GM18870 (cell line): ENCODE results near the gene ADSS1.

Experiments
- ATAC-seq: cut with Tn5 transposase; IDR thresholded peaks from one replicate; pipeline ENCODE4 v1.9.1; 2021; ENCODE audit warnings: moderate library complexity; ENCODE audit not compliant: unreplicated experiment

Gene ADSS1

DNA sequence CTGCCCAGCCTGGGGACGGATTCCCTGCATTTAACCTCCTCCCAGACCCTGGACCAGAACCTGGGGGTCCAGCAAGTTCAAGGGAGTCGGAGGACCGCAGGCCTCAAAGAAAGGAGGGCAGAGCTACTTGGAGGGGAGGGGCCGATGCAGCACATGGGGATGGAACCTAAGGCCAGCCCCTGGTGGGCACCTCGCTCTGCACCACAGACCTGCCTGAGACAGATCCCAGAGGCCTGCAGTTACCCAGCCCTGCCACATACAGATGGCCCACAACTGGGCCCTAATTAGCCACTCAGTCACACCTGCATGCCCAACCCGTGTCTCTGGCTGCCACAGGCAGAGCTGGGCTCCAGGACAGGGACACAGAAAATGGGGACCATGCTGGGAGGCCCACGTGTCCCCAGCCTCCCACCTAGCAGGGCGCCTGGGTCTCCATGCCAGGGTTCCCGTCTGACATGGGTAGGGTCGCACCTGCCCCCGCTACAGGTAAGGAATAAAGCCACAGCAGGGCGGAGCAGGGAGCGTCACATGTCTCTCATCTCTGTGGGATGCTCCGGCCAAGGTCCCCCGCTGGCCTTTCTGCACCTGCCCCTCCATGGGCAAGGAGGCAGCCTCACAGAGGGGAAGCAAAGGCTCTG lies 54.8 kb downstream of the ADSS1 start:
- no peak for ATAC-seq

DNA sequence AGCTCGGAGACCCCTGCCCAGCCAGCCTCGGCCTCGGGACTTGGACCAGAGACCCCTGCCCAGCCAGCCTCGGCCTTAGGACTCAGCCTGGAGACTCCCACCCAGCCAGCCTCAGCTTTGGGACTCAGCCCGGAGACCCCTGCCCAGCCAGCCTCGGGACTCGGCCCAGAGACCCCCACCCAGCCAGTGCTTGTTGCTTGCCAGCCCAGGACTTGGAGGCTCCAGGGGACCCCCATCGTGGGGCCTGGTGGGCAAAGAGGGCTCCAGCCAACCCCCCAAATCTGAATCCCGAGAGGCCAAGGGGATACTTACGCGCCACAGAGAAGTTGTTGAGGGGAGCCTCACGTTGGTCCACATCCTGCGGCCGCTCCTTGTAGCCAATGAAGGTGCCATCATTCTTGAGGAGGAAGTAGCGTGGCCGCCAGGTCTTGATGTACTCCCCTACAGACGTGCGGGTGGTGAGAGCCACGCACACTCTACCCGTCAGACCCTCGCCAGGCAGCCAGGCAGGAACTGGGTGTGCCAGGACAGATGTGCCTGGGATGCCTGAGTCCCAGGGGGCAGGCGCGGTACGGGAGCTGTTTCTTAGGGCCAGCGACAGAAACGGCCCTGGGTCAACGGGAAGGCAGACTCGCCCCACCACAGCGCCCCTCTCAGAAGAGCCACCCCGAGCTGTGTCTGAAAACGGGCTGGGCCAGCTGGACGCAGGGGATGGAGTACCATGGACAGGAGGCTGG lies 55.9 kb downstream of the ADSS1 start:
- no peak for ATAC-seq

DNA sequence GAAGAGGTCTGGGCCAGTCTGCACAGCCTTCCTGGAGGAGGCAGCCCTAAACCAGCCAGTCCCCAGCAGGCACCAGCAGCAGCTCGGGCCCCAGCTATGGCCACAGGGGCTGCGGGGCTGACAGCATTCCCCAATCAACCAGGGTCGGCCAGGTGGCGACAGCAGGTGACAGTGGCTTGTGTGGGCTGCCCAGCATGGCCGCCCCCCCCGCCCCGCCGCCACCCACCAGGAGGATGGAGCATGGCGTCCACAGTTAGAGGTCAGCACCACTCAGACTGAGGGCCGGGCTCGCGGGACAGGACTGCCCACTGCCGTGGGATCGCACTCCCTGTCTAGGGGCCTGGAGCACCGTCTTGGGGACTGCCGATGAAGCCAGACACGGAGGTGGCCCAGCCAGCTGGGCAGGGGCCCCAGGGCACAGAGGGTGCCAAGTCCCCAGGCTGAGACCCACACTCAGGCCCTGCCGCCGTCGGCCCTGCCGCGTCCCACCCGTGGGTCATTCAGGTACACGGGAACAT lies 56.5 kb downstream of the ADSS1 start:
- ATAC-seq = no peak

DNA sequence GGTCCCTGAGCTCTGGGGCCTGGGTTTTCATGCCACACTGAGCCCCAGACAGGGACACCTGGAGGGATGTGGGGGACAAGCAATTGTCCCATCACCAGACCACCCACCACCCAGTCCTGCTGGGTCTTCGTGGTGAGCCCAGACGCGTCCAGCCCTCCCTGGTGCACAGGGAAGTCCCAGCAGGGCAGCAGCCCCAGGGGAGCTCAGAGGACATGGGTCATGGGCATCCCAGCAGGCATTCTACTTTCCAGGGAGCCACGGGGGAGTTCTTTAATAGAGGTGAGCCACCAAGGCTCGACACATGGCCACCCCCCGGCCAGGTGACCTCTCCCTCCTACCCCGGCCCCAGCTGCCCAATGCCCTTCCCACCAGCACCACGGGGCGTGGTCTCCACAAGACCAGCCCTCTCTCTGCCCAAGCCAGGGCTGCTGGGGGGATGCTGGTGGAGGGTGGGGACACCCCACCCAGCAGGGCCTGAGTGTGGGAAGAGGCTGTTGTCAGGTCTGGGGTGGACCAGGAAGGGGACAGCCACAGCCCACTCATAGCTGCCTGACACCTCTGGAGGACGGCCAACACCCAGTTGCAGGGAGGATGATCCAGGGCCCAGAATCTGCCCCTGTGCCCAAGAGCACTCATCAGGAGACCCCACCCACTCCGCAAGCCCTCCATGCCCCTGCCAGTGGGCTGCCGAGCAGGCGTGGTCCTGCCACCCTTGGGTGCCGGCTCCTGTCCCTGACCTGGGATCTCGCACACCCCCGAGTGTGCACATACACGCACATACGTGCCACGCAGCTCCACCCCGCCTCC lies 57.4 kb downstream of the ADSS1 start:
- ATAC-seq = no peak

DNA sequence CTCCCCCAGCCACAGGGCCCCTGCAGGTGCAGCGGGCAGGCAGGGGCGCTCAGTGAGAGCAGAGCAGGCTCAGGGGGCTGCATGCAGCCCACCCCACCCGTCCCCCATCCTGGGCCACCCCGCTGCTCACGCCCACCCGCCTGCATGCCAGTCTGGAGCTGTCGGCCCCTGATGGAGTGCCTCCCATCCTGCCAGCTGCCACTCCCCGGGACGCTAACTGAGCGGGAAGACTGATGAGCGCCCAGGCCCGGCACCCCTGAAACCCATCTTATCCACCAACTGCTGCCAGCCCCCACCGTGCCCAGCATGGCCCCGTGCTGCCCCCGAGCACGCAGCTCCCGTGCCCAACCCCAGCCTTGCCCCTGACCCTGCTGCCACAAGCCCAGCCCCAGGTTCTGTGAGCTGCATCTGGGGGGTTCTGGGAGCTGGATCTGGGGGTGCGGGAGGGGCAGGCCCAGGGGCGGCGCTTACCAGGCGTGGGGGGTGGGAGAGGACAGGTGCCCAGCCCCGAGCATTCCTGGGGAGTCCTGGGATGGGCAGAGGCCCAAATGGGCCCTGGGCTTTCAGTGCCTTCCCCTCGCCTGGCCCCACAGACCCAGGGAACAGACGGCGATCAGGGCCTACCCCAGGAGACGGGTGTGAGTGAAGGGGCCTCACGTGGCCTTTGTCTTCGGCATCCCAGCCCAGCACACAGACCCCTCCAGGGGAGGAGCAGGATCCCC lies 58.2 kb downstream of the ADSS1 start:
- no peak for ATAC-seq

DNA sequence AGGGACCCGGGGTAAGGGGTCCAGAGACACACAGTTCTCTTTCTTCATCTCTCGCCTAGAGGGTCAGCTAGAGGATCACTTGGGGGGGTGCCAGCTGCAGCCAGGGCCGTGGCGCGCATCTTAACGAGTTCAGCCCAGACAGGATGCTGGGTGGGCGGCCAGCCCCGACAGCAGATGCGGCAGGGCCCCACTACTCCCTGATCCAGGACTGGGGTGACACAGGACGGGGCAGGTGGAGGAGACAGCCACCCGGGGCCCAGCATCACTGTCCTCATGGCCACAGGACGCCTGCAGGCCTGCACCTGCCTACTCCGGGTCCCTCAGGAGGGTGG lies 58.7 kb downstream of the ADSS1 start:
- no peak for ATAC-seq

DNA sequence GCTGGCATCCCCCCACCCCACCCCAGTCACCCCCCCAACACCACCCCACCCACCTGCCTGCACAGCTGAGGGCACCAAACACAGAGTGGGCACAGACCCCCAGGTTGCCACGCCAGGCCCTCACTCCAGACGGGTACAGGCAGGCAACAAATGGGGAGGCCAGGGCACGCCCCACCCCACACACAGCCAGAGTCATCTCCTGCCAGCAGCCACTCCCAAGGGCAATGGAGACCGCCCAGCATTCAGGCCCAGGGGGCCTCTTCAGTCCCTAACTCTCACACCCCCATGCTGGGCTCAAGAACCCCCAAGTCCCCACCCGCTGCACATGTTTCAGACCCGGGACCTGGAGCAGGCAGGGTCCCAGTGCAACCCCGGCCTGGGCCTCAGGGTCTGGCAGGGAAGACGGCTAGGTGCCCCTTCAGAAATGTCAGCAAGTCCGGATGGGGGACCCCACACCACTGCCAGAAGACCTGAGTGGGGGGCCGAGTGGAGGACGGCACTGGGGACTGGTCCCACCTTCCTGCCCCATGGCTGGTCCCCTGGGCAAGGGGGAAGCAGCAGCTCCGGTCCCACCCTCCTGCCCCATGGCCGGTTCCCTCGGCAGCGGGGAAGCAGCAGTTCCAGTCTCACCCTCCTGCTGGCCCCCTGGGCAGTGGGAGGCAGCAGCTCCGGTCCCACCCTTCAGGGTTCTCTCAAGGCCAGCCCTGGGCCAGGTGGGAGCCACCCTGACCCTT lies 59.6 kb downstream of the ADSS1 start:
- ATAC-seq = no peak

DNA sequence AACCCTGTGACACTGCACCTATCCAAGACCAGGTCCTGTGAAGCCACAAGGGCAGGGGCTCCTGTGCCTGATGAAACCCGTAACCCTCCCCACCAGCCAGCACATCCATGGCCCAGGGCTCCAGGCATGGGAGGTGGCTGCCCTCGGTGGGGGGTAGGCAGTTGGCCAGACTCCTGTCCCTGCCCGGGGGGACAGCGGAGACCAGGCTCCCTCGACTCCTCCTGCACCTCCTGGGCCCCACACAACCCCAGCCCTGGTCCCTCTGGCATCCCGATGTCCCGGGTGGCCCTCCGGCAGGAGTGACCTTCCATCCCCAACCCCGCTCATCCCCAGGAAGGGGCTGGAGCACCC lies 60.2 kb downstream of the ADSS1 start:
- no peak for ATAC-seq

DNA sequence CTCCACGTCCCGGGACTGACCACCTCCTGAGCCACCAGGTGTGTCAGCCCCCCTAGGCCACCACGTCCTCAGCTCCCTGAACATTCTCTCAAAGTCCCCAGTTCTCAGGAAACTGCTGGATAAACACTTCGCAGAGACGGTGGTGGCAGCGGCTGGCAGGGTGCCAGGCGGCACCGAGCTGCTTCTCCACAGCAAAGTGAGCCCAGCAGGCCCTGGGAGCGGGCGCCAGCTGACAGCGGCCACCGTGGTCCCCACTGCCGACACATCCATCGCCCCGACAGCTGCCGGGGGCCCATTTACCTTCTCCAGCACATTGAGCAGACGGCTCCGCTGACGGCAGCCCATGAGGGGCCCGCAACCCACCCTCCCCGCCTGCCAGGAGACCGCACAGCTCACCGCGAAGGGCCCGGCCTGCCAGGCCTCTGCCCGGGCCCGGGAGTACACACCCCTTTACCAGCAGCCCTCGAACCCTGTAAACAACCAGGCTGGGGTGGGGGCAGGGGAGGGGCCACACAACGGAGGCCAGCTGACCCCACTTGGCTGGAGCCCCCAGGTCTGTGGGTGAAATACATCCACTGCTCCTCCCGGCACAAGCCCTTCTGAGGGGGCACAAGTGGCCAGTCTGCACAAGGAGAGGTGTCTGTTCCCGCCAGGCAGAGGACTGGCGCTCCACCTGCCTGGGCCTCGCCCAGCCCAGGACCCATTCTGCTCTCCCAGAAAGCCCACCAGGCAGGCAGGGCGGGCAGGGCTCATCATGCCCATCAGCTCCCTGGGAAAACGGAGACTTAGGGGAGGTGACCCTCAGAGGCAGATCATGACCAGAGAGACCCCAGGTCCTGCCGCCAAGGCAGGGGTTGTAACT lies 61.0 kb downstream of the ADSS1 start:
- no peak for ATAC-seq

DNA sequence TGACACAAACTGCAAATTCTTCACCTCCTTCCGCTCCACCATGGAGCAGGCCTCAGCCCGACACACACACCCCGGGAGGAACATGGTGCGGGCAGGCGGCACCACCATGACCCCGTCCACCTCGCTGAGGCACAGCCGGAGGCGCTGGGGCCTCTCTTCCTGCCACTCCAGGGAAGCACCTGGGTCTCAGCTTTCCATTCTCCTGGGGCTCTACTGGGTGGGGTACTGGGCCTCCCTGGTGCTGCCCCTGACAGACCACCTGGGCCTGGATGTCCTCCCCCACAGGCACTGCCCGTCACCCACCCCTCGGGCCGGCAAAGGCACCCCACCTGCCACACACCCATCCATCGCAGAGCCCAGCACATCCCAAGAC lies 61.7 kb downstream of the ADSS1 start:
- ATAC-seq = no peak

DNA sequence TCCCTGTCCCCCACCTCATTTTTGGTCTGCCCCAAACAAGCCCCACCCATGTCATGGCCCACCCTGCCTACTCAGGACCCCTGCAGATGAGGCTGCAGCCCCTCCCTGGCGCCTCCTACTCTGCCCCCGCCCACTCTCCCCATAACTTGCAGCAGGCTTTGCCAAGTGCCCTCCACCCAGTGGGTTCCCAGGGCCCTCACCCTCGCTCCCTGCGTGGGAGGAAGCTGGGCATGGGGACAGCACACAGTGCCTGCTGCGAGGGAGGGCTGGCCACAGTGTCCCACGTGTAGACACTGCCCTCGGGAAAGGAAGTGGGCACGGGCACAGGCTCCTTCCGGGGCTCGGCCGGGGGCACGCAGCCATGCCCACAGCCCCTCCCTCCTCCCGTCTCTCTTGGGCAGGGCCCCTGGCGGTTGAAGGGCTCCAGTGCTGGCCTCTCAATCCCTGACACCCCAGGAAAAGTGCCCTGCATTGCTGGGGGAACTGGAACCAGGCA lies 62.1 kb downstream of the ADSS1 start:
- ATAC-seq = no peak

DNA sequence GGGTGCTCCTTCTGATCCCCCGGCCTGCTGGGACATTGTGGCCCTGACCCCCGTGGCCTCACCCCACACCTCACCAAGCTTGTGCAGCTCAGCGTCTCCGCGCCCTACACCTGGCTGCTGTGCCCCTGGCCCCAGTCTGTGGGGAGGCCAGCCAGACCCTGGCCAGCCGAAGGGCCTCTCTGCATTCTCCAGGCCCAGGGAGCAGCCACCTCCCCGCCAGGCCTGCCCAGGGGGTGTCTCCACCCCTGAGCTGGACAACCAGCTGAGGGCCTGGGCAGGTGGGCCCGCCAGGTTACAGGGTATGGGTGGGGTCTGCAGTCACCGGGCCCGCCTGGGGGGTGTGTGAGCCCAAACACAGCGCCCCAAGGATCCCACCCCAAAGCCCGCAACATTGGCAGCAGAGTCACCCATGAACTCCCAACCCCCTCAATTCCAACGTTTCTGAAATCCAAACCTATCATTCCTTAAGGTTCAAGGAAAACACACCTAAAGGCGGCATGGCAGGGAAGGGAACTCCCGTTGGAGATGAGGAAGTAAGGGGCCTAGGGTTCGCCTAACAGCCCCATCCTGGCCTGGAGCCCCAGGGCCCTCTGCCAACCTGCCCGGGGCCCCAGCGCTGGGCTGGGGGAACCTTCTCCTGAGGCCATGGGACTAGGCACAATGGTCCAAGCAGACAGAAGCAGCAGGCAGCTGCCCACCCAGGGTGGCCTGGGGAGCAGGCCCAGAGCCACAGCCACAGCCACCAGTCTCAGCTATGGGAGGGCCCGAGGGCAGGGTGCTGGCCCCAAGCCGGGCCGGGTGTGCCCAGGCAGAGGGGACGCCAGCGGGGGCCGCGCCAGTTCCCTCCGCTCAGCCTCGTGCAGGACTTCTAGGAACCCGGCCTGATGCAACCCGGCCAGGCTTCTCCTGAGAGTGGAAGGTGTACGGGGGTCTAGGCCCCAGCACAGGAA lies 63.0 kb downstream of the ADSS1 start:
- ATAC-seq = no peak

DNA sequence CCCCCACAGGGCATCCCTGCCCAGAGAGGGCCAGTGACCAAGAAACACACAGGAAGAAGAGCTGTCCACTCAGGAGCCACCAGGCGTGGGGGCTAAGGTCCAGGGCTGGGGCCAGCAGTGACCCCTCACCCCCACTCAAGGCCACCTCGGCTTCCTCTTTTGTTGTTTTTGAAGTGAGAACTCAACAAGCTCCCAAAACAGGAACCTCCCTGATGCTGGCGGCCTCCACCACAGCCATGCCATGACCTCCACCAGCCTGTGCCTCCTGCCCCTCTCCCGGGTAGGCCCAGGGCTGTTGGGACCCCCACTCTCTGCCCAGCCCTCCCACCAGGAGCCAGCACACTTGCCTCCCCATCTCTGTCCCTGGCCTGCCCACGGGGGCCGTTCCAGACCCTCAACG lies 63.7 kb downstream of the ADSS1 start:
- ATAC-seq = no peak

DNA sequence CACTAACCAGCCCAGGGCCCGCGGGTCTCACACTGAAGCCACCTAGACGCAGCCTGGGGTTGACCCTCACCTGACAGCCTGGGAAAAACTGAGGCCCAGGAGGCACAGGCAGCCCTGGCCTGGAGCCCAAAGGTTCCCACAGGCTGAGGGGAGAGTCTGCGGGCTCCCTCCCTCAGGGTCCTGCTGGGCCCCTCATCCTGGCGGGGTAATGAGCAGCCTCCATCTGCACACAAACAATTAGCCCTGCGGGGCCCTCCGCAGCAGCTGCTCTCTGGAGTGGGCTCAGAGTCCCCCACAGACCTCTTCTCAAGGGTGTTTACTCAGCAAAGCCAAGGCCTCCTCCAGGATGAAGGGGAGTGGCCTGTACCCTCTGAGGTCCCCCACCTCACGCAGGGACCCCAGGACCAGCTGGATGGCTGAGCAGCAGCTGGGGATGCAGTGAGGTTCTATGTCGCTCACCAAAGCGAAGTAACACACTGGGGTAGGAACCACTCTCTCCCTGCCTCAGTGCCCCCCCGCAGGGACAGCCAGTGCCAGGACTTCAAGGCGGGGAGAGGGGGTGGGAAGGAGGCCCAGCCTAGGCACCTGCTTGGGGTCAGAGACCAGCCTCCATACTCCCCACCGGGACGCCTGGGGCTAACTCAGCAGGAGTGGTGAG lies 64.3 kb downstream of the ADSS1 start:
- no peak for ATAC-seq

DNA sequence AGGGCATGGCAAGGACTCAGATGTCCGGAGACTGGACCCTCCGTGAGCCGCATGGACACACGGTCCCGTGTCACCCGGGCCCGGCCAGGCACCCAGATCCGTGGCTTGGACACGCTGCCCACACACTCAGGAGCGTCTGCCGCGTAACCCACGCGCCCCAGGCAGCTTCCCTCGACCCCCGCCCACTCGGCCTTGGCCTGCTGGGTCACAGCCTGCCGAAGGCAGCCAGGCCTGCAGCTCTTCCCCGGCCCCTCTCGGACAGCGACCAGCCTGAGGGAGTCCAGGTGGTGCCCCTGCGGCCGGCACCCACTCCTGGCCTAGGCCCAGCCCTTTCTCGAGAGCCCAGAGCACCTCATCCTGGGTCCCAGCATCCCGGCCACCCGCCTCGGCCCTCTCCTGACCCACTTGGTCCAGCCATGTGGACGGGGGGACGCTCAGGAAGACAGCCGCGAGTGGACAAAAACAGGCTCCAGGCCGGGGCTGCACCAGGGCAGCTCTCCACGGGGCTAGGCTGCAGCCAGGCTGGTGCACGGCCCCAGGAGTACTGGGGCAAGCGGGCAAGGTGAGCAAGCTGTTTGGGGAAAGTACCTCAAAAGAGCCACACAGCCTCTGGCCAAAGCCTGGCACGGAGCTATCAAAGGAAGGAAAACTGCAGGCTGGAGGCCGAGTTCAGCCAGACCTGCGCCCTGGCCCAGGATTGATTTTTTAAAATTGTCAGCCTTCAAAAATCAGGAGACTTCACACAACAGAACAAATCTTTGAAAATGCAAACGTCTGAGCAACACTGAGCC lies 65.0 kb downstream of the ADSS1 start:
- no peak for ATAC-seq

DNA sequence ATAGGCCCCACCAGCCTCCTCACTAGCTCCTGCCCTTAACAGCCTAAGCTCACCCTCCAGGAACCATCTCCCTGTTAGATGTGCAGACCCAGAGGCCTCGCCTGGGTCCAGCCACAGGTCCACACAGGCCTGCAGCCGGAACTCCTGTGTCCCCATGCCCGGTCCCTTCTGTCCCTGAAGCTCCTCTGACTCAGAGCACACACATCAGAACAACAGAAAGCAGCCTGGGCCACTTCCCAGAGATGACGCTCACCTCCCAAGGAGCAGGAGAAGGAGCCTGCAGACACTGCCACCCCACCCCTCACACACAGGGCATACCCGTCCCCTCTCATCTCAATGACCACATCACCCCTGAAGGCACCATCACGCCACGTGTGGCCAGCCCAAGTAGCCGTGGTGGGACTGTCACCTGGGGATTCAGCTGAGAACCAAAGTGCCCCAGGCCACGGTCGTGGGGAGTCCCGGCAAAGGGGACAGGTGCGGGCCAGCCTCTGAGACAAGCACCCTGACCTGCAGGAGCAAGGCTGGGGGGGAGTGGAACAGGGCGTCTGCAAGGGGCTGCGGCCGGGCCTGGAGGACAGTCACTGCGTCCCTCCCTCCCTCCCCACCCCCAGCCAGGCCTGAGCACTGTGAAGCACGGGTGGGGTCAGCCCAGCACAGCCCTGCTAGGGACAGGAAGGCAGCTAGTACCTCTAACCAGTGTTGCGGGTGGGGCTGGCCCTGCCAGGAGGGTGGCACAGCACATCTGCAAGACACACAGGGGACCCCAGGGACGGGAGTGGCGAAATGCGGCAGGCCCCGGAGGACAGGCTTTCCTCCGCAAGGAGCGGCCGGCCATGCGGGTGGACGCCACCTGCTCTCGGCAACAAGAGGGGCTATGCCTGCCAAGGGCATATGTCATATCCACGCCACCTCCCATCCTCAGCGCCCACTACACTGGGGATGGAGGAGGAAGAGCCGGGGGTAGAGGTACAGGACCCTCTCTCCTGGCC lies 66.0 kb downstream of the ADSS1 start:
- no peak for ATAC-seq
